Right renal pelvis (tissue), 4 donors: ENCODE data around the gene ITGB1BP1. TPM values are rescaled to one million over a fixed set of nuclear protein-coding genes. Genes with fewer than 3 reads are reported as not detected.

ENCODE experiments used
- DNase-seq, 4 donors: peaks; one replicate each; pipeline ENCODE4 v3.0.0-alpha.2; 2013; ENCODE audit warnings: low read depth in 4 of 4, low spot score in 3 of 4, missing footprints in 1 of 4
- polyA plus RNA-seq, 4 donors: library from polyadenylated mRNA; unstranded; fragments of 120-200 nt; gene quantifications; one replicate each; pipeline ENCODE4 v1.2.1, GENCODE V29; 2013; ENCODE audit not compliant: insufficient read length in 4 of 4

Gene ITGB1BP1
- polyA plus RNA-seq, 4 donors: 71.4 to 98.3 (median 82.9) TPM

- DNase-seq: no peak
These were observed 42.4 kb downstream of the ITGB1BP1 start for GRCh38 chr2:9380702-9381628.

- DNase-seq: no peak
These were observed 44.0 kb downstream of the ITGB1BP1 start for GRCh38 chr2:9379391-9379755.

DNA sequence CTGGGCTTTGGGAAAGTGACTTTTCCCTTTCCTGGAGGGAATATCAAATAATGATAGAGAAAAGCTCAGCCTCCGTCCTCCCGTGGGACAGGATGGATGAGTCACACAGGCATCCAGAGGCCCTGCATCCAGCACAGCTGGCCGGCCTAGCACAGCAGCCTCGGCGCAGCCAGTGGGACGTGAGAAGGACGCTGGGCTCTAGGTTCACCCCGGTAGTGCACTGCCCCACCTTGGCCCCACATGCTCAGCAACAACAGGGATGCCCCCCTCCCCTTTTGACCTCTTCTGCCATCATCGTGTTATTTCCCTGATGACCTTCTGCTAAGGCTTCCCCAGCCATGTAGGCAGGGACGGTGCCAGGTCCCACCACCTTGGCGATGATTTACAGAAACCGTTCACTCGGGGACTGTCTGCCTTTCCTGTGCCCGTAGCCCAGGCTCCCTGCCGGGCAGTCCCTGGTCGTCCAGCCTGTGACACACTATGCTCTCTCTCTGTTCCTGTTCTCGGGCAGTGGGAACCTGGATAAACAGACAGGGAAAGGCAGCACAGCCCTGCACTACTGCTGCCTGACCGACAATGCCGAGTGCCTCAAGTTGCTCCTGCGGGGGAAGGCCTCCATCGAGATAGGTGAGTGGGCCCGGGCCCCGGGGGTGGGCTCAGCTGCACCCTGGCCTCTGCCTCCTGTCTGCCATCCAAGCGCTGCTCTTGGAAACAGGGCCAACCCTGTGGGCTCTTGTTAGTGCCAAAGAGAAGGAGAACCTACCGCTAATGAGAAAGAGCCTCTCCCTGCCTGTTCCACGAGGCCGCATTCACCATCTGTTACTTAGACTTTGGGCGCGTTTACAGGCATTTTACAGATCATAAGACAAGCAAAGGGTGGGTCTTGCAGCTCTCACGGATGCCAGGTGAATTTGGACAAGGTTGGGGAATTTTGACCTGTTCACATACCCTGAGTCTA is 44.6 kb downstream of the ITGB1BP1 start:
- no peak for DNase-seq

- no peak for DNase-seq
These were observed 45.7 kb downstream of the ITGB1BP1 start for GRCh38 chr2:9377461-9378097.

DNA sequence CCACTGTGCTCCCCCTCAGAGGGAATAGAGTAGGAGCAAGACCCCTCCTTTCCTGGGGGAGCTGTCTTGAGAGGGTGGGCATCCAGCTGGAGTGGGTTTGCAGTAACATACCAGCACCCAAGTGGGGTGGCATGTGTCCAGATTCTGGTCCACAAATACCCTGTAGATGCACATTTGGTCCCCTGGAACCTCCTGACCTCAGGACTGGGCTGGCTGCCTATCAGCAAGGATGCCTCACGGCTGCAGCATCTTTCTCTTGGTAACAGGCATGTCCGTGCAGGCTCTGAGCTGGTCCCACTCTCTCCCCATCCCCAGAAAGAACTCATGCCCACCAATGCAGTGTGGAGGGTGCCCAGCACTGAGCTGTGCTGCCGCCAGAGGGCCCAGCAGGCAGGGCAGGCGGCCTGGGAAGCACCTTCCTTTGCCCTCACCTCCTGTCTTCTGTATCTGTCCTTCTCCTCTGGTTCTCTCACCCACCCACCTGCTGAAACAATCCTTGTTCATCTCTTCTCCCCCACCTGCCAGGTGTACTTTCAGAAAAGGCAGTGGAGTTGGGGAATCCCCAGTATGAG is 47.4 kb downstream of the ITGB1BP1 start:
- DNase-seq: no peak

GRCh38 chr2:9374071-9374730 is 49.1 kb downstream of the ITGB1BP1 start:
- DNase-seq: no peak

- no peak for DNase-seq
These were observed 49.9 kb downstream of the ITGB1BP1 start for GRCh38 chr2:9373476-9373875.

GRCh38 chr2:9373047-9373446 is 50.3 kb downstream of the ITGB1BP1 start:
- no peak for DNase-seq

DNA sequence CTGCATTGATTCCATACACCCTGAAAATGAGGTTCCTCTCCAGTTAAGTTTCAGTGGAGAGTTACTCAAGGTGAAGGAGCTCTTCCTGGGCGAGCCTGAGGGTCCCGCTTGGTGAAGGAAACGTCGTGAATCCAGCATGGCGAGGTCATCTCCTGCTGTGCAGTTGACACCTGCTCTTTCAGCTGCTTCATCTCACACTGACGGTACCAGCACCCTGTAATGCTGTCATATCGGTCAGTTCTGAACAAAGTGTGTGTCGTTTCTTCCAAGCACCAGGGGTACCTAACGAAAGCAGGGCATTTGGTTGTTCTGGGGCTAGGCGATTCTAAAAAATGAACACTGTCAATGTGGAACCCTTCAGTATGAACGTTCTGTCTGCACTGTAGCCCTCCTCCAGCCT is 52.6 kb downstream of the ITGB1BP1 start:
- no peak for DNase-seq

DNA sequence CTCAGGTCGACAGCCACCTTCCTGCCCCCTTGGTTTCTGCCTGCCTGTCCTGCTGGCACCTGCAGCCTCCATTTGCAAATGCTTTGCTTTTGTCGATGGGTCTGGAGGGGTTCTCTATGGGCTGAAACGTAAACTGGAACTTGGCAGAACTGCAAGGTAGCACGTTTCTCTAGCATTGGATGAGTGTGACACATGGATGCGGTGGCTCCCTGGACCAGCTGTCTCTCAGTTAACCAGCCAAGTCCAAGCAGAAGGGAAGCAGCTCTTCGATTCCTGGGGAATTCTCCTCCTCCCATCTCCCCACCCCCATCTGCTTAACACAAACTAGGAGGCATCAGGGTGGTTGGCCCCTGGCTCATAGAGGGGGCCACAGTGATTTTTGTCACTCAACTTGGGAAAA is 57.3 kb downstream of the ITGB1BP1 start:
- no peak for DNase-seq

GRCh38 chr2:9365498-9366019 is 57.8 kb downstream of the ITGB1BP1 start:
- no peak for DNase-seq

- DNase-seq: no peak
These were observed 58.4 kb downstream of the ITGB1BP1 start for GRCh38 chr2:9364791-9365497.

DNA sequence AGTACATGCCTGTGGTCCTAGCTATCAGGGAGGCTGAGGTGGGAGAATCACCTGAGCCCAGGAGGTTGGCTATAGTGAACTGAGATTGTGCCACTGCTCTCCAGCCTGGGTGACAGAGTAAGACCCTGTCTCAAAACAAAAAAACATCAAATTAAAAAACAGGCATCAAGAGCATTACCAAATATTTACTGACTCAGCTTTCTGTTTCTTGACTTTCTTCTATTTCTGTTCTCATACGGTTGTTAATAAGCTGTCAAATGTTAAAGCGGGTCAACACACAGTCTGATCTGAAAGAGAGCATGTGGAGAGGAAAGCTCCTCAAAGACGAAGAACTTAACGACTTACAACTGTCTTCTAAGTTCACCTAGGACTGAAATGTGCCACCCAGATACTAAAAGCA is 59.0 kb downstream of the ITGB1BP1 start:
- no peak for DNase-seq

- DNase-seq: no peak
These were observed 62.6 kb downstream of the ITGB1BP1 start for GRCh38 chr2:9360701-9361100.

GRCh38 chr2:9360110-9360509 is 63.2 kb downstream of the ITGB1BP1 start:
- DNase-seq: no peak

- no peak for DNase-seq
These were observed 63.9 kb downstream of the ITGB1BP1 start for GRCh38 chr2:9359463-9359862.

- no peak for DNase-seq
These were observed 64.5 kb downstream of the ITGB1BP1 start for GRCh38 chr2:9358846-9359245.

- DNase-seq: no peak
These were observed 67.1 kb downstream of the ITGB1BP1 start for GRCh38 chr2:9356261-9356660.

DNA sequence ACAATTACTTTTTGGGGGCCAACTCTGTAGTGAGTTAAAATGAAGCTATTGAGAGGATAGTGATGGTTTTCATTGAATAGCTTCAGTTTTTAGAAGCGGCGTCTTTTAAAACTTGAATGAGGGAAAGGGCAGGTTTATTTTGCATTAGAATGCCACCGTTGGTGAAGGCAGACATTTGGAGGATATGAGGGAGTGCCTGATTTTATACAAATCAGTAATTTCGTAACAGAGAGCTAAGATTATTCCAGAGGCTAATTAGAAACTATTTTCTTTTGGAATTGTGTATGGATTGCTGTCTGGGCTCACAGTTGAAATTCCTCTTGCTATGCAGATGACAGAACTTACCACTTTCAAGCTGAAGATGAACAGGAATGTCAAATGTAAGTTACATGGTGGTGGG is 67.6 kb downstream of the ITGB1BP1 start:
- DNase-seq: no peak
